Measurements from ENCODE around the gene DCC.

- TF ChIP-seq CTCF (IDR thresholded peaks at IDR 0.05) (no peak), POLR2A (IDR thresholded peaks at IDR 0.05) (no peak)
Observed at GRCh38 chr18:52992041-52992440, 652.0 kb downstream of the DCC start.
